SK-N-SH (cell line): Measurements from ENCODE around the gene GPR25.

Experiments
- CHD2 ChIP-seq: fragments of 150-350 bp; IDR thresholded peaks from 2 replicates; pipeline ENCODE4 v1.6.1; 2018; ENCODE audit warnings: low read length; ENCODE audit not compliant: partially characterized antibody
- CTCF ChIP-seq: fragments of 200-600 bp; sonication (generic); IDR thresholded peaks from 2 replicates; pipeline ENCODE4 v1.6.1; 2017; ENCODE audit warnings: antibody characterized with exemption, mild to moderate bottlenecking, moderate library complexity
- ELF1 ChIP-seq: IDR thresholded peaks from 2 replicates; pipeline ENCODE4 v1.4.0; 2012
- EP300 ChIP-seq, 2 experiments: IDR thresholded peaks; 2 replicates each; pipeline versions ENCODE4 v1.4.0 to v1.6.1; 2012; ENCODE audit warnings: borderline replicate concordance in 1 of 2, low read depth in 1 of 2, low read length in 1 of 2
- GABPA ChIP-seq: IDR thresholded peaks from 2 replicates; pipeline ENCODE4 v1.4.0; 2012; ENCODE audit warnings: low read depth, mild to moderate bottlenecking
- NFIC ChIP-seq: IDR thresholded peaks from 2 replicates; pipeline ENCODE4 v1.4.0; 2012; ENCODE audit warnings: borderline replicate concordance
- NRF1 ChIP-seq: IDR thresholded peaks from 2 replicates; pipeline ENCODE4 v1.6.1; 2012; ENCODE audit warnings: low read depth, mild to moderate bottlenecking, low read length
- POLR2AphosphoS5 ChIP-seq: IDR thresholded peaks from 2 replicates; pipeline ENCODE4 v1.6.1; 2012; ENCODE audit warnings: low read depth, low read length
- TAF1 ChIP-seq: IDR thresholded peaks from 2 replicates; pipeline ENCODE4 v1.6.1; 2012; ENCODE audit warnings: low read depth, mild to moderate bottlenecking, low read length, moderate library complexity, borderline replicate concordance
- TF ChIP-seq, protein P1 (sequence below): IDR thresholded peaks from 2 replicates; pipeline ENCODE4 v1.4.0; 2012; ENCODE audit warnings: low read depth
- TF ChIP-seq, protein P2 (sequence below): fragments of 150-350 bp; IDR thresholded peaks from 2 replicates; pipeline ENCODE4 v1.6.1; 2016; ENCODE audit warnings: mild to moderate bottlenecking, low read depth, low read length

DNA sequence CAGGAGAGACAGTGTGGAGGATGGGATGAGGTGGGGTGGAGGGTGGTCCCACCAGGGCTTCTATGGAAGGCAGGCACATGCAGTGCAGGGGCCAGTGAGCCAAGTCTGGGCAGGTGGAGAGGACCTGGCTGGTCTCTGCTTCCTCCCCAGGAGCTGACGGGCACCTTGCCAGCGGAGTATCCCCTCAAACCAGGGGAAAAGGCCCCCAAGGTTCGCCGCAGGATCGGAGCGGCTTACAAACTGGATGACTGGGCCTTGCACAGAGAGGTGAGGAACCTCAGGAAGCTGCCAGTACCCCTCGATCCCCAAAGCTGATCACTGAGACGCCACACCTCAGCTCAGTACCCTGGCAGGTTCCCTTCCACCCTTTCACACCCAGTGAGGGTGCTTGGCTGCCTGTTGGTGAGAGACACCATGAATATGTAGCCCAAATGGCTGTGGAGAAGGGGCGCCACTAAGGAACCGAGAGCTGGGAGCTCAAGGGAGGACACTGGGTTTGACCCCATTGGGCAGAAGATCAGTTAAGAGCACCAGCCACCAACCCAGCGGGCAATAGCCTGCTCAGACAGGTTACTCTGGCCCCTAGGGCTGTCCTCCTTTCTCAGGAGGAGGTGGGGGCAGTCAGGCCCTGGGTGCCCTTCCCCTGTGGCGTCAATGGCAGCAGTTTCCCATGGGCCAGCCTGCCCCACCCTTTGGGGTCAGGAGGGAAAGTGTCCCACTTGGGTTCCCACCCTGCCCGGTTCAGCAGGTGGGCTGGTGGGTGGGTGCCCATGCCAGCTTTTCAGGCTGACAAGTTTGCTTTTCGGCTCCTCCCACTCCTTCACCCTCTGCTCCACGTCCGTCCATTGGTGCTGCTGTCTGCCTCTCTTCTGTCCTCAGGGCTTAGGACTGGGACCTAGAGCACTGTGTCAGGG, 27.4 kb downstream of the GPR25 start:
- TF ChIP-seq ELF1 (no peak), TAF1 (no peak), CTCF (no peak), NFIC (no peak), CHD2 (no peak), EP300 (IDR thresholded peaks at IDR 0.05; ENCODE audit: borderline replicate concordance in 1 of 2, low read depth in 1 of 2, low read length in 1 of 2) (no peak), GABPA (no peak), POLR2AphosphoS5 (no peak), NRF1 (no peak)
- TF ChIP-seq, protein P1, sequence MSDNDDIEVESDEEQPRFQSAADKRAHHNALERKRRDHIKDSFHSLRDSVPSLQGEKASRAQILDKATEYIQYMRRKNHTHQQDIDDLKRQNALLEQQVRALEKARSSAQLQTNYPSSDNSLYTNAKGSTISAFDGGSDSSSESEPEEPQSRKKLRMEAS: no peak
- TF ChIP-seq, protein P2, sequence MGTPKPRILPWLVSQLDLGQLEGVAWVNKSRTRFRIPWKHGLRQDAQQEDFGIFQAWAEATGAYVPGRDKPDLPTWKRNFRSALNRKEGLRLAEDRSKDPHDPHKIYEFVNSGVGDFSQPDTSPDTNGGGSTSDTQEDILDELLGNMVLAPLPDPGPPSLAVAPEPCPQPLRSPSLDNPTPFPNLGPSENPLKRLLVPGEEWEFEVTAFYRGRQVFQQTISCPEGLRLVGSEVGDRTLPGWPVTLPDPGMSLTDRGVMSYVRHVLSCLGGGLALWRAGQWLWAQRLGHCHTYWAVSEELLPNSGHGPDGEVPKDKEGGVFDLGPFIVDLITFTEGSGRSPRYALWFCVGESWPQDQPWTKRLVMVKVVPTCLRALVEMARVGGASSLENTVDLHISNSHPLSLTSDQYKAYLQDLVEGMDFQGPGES: no peak
